Measurements from ENCODE around the gene ACTL8. TPM values are rescaled to one million over a fixed set of nuclear protein-coding genes. Genes with fewer than 3 reads are reported as not detected.
A peak's percentile ranks its signal among the peaks of the same experiment; 100 is the strongest.

Gene ACTL8
- total and polyA plus RNA-seq, 2 experiments from 2014 or later, result 0.38 to 0.71 TPM

DNA sequence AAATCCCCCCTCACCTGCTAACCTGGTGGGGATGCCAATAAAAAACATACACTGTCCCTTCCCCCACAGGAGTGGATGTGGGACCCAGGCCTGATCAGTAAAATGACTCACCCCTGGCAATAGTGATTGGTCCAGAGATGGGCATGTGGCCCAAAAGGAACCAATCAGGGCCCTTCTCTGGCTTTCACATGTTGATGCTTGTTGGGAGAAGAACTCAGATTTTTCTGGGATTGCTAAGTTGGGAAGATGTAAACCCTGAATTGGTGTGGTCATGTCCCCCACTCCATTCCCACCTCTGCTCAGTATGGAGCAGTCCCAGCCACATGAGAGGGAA lies 43.6 kb upstream of the ACTL8 start (continued):
- TF ChIP-seq, protein P1, sequence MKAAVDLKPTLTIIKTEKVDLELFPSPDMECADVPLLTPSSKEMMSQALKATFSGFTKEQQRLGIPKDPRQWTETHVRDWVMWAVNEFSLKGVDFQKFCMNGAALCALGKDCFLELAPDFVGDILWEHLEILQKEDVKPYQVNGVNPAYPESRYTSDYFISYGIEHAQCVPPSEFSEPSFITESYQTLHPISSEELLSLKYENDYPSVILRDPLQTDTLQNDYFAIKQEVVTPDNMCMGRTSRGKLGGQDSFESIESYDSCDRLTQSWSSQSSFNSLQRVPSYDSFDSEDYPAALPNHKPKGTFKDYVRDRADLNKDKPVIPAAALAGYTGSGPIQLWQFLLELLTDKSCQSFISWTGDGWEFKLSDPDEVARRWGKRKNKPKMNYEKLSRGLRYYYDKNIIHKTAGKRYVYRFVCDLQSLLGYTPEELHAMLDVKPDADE (IDR thresholded peaks at IDR 0.05), result no peak
- TF ChIP-seq ZNF331 (CRISPR knock-in tag; IDR thresholded peaks at IDR 0.05; ENCODE audit: low read depth), result no peak
- no peak for TF ChIP-seq STAT1 (IDR thresholded peaks at IDR 0.05; ENCODE audit: unreplicated experiment)
- no peak for TF ChIP-seq JUNB (IDR thresholded peaks at IDR 0.05; ENCODE audit: unreplicated experiment)
- TF ChIP-seq EZH2 (IDR thresholded peaks at IDR 0.05; ENCODE audit: low read depth, unreplicated experiment), result no peak
- TF ChIP-seq, protein P2, sequence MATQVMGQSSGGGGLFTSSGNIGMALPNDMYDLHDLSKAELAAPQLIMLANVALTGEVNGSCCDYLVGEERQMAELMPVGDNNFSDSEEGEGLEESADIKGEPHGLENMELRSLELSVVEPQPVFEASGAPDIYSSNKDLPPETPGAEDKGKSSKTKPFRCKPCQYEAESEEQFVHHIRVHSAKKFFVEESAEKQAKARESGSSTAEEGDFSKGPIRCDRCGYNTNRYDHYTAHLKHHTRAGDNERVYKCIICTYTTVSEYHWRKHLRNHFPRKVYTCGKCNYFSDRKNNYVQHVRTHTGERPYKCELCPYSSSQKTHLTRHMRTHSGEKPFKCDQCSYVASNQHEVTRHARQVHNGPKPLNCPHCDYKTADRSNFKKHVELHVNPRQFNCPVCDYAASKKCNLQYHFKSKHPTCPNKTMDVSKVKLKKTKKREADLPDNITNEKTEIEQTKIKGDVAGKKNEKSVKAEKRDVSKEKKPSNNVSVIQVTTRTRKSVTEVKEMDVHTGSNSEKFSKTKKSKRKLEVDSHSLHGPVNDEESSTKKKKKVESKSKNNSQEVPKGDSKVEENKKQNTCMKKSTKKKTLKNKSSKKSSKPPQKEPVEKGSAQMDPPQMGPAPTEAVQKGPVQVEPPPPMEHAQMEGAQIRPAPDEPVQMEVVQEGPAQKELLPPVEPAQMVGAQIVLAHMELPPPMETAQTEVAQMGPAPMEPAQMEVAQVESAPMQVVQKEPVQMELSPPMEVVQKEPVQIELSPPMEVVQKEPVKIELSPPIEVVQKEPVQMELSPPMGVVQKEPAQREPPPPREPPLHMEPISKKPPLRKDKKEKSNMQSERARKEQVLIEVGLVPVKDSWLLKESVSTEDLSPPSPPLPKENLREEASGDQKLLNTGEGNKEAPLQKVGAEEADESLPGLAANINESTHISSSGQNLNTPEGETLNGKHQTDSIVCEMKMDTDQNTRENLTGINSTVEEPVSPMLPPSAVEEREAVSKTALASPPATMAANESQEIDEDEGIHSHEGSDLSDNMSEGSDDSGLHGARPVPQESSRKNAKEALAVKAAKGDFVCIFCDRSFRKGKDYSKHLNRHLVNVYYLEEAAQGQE (IDR thresholded peaks at IDR 0.05; ENCODE audit: unreplicated experiment), result no peak
- no peak for TF ChIP-seq POLR2AphosphoS5 (IDR thresholded peaks at IDR 0.05; ENCODE audit: low read depth)
- no peak for TF ChIP-seq ZNF114 (CRISPR knock-in tag; IDR thresholded peaks at IDR 0.05)

DNA sequence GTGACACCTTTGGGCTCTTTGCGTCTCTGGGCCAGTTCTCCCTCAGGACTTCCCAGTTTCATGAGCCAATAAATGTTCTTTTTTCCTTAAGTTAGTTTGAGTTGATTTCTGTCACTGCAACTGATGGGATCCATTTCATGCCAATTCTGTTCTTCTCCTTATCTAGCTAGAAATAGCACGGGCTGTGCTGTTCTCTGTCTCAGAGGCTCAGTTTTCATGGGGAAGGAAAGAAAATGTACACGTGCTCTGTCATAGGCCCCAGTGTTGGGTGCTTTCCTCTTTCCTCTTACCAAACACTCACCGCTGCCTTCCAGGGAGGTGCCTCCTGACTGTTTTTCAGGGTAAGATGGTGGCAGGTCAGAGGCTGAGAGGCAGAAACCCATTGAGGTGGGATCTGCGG lies 43.2 kb upstream of the ACTL8 start:
- ATAC-seq (no peak), DNase-seq (ENCODE audit: low spot score) (no peak)
- Histone ChIP-seq H3K4me1 (ENCODE audit: insufficient read depth) (no peaks in the 10 kb centered on the region), H3K9me2 (ENCODE audit: insufficient read depth) (no peaks in the 10 kb centered on the region), H3K4me2 (no peak overlapping the region), H3F3A (replicated peaks; ENCODE audit: low read depth) (no peaks in the 10 kb centered on the region), H2AFZ (no peak overlapping the region), H3K27ac (ENCODE audit: low read depth) (no peak overlapping the region), H3K79me2 (replicated peaks; ENCODE audit: insufficient read depth) (no peaks in the 10 kb centered on the region), H3K4me3 (no peak overlapping the region), H3K36me3 (ENCODE audit: insufficient read depth) (no peaks in the 10 kb centered on the region), H3K27me3 (ENCODE audit: insufficient read depth) (no peaks in the 10 kb centered on the region), H4K20me1 (replicated peaks; ENCODE audit: insufficient read depth) (no peaks in the 10 kb centered on the region)
- Mint-ChIP-seq H3K27ac (no peak overlapping the region), H3K36me3 (ENCODE audit: low read depth) (peaks cover 15% of the 10 kb centered on the region), H3K4me3 (no peak overlapping the region), H3K27me3 (ENCODE audit: insufficient read depth, low read depth, poor library complexity) (no peaks in the 10 kb centered on the region), H3K9me3 (peaks cover 37% of the 10 kb centered on the region), H3K4me1 (no peaks in the 10 kb centered on the region)
- no peak for TF ChIP-seq POLR2AphosphoS5 (IDR thresholded peaks at IDR 0.05; ENCODE audit: low read depth)
- TF ChIP-seq EZH2phosphoT487 (IDR thresholded peaks at IDR 0.05; ENCODE audit: unreplicated experiment), result no peak
- no peak for TF ChIP-seq ZNF114 (CRISPR knock-in tag; IDR thresholded peaks at IDR 0.05)

DNA sequence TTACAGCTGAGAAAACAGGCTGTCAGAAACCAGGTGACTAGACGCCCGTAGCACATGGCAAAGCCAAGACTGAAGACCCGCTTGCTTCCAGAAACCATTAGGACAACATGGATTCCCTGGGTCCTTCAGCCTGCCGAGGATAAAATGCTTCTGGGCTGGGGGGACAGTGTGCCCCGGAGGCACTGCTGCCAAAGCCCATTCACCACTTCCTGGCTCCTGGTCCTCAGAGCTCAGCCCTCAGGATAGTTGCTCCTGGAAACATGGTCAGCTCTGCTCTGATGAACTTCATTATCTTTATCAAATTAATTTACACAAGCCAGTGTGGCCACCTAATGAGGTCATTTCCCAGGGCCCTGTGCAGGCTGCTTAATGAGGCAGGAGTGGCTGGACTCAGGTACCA lies 41.1 kb upstream of the ACTL8 start:
- Mint-ChIP-seq H3K27ac (no peak overlapping the region), H3K36me3 (ENCODE audit: low read depth) (peaks cover 15% of the 10 kb centered on the region), H3K27me3 (ENCODE audit: insufficient read depth, low read depth, poor library complexity) (peaks cover 2% of the 10 kb centered on the region), H3K4me1 (no peaks in the 10 kb centered on the region), H3K9me3 (peaks cover 32% of the 10 kb centered on the region), H3K4me3 (no peak overlapping the region)
- Histone ChIP-seq H3K79me2 (replicated peaks; ENCODE audit: insufficient read depth) (no peaks in the 10 kb centered on the region), H3K36me3 (ENCODE audit: insufficient read depth) (no peaks in the 10 kb centered on the region), H2AFZ (0 out of 2 replicates have a peak overlapping the region, but pooled peaks have one; percentile 56), H3K27me3 (ENCODE audit: insufficient read depth) (no peaks in the 10 kb centered on the region), H3K4me3 (no peak overlapping the region), H3F3A (replicated peaks; ENCODE audit: low read depth) (no peaks in the 10 kb centered on the region), H3K27ac (ENCODE audit: low read depth) (no peak overlapping the region), H3K4me1 (ENCODE audit: insufficient read depth) (no peaks in the 10 kb centered on the region), H3K9me2 (ENCODE audit: insufficient read depth) (no peaks in the 10 kb centered on the region), H3K4me2 (no peak overlapping the region), H4K20me1 (replicated peaks; ENCODE audit: insufficient read depth) (no peaks in the 10 kb centered on the region)
- DNase-seq (ENCODE audit: low spot score), result no peak
- ATAC-seq, result no peak
- TF ChIP-seq STAT1 (IDR thresholded peaks at IDR 0.05; ENCODE audit: unreplicated experiment), result no peak
- TF ChIP-seq, protein P3, sequence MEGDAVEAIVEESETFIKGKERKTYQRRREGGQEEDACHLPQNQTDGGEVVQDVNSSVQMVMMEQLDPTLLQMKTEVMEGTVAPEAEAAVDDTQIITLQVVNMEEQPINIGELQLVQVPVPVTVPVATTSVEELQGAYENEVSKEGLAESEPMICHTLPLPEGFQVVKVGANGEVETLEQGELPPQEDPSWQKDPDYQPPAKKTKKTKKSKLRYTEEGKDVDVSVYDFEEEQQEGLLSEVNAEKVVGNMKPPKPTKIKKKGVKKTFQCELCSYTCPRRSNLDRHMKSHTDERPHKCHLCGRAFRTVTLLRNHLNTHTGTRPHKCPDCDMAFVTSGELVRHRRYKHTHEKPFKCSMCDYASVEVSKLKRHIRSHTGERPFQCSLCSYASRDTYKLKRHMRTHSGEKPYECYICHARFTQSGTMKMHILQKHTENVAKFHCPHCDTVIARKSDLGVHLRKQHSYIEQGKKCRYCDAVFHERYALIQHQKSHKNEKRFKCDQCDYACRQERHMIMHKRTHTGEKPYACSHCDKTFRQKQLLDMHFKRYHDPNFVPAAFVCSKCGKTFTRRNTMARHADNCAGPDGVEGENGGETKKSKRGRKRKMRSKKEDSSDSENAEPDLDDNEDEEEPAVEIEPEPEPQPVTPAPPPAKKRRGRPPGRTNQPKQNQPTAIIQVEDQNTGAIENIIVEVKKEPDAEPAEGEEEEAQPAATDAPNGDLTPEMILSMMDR (conservative IDR thresholded peaks at IDR 0.05; ENCODE audit: low read depth in 2 of 2), result no peak
